ENCODE measurements around the gene RYR1.

The RYR1 gene

GRCh38 chr19:38385057-38385803 is 48.3 kb upstream of the RYR1 start:
- Histone ChIP-seq H3K4me1 (ENCODE audit: control insufficient read depth, low read length) (peaks cover 25% of the 10 kb centered on the region), H3K36me3 (ENCODE audit: control insufficient read depth, low read length) (peaks cover 29% of the 10 kb centered on the region), H3K79me2 (ENCODE audit: control insufficient read depth, low read length) (no peaks in the 10 kb centered on the region), H3K9me2 (replicated peaks; ENCODE audit: control insufficient read depth, low read length) (no peaks in the 10 kb centered on the region), H3K27ac (ENCODE audit: low read depth, low read length) (no peak overlapping the region), H3K4me3 (ENCODE audit: low read length) (no peak overlapping the region), H4K20me1 (ENCODE audit: control insufficient read depth, insufficient read depth, low read depth, low read length) (0 out of 2 replicates have a peak, but pooled peaks cover 4% of the 10 kb centered on the region), H3K4me2 (ENCODE audit: low read length) (no peak overlapping the region), H3K27me3 (ENCODE audit: control insufficient read depth, low read length) (peaks cover 25% of the 10 kb centered on the region), H3F3A (ENCODE audit: control insufficient read depth, insufficient read depth) (no peaks in the 10 kb centered on the region; the same call in 1 of the 2 replicates), H3K9me3 (ENCODE audit: control insufficient read depth, insufficient read depth, low read length) (no peaks in the 10 kb centered on the region)
- TF ChIP-seq CTCF (IDR thresholded peaks at IDR 0.05; ENCODE audit: low read depth, low read length, poor library complexity, severe bottlenecking) (no peak), EZH2phosphoT487 (IDR thresholded peaks at IDR 0.05; ENCODE audit: borderline replicate concordance, low read length) (no peak)

- Histone ChIP-seq H3K36me3 (ENCODE audit: control insufficient read depth, low read length) (peaks cover 24% of the 10 kb centered on the region), H3K27me3 (ENCODE audit: control insufficient read depth, low read length) (peaks cover 31% of the 10 kb centered on the region), H3K9me3 (ENCODE audit: control insufficient read depth, insufficient read depth, low read length) (no peaks in the 10 kb centered on the region), H3K4me2 (ENCODE audit: low read length) (no peak overlapping the region), H3K79me2 (ENCODE audit: control insufficient read depth, low read length) (no peaks in the 10 kb centered on the region), H3K27ac (ENCODE audit: low read depth, low read length) (no peak overlapping the region), H4K20me1 (ENCODE audit: control insufficient read depth, insufficient read depth, low read depth, low read length) (0 out of 2 replicates have a peak, but pooled peaks cover 4% of the 10 kb centered on the region), H3K4me1 (ENCODE audit: control insufficient read depth, low read length) (peaks cover 25% of the 10 kb centered on the region), H3K9me2 (replicated peaks; ENCODE audit: control insufficient read depth, low read length) (no peaks in the 10 kb centered on the region), H3K4me3 (ENCODE audit: low read length) (no peak overlapping the region), H3F3A (ENCODE audit: control insufficient read depth, insufficient read depth) (no peaks in the 10 kb centered on the region; the same call in 1 of the 2 replicates)
- no peak for TF ChIP-seq EZH2phosphoT487 (IDR thresholded peaks at IDR 0.05; ENCODE audit: borderline replicate concordance, low read length)
- no peak for TF ChIP-seq CTCF (IDR thresholded peaks at IDR 0.05; ENCODE audit: low read depth, low read length, poor library complexity, severe bottlenecking)
Measured at GRCh38 chr19:38385804-38386257, 47.7 kb upstream of the RYR1 start.

GRCh38 chr19:38386300-38386970 is 47.1 kb upstream of the RYR1 start:
- Histone ChIP-seq H3K4me3 (ENCODE audit: low read length) (no peak overlapping the region), H3F3A (ENCODE audit: control insufficient read depth, insufficient read depth) (no peaks in the 10 kb centered on the region; the same call in 1 of the 2 replicates), H3K4me1 (ENCODE audit: control insufficient read depth, low read length) (peaks cover 25% of the 10 kb centered on the region), H3K27ac (ENCODE audit: low read depth, low read length) (no peak overlapping the region), H3K27me3 (ENCODE audit: control insufficient read depth, low read length) (peaks cover 37% of the 10 kb centered on the region), H3K9me2 (replicated peaks; ENCODE audit: control insufficient read depth, low read length) (no peaks in the 10 kb centered on the region), H3K36me3 (ENCODE audit: control insufficient read depth, low read length) (peaks cover 18% of the 10 kb centered on the region), H3K4me2 (ENCODE audit: low read length) (peak overlapping the region; percentile 95), H3K79me2 (ENCODE audit: control insufficient read depth, low read length) (no peaks in the 10 kb centered on the region), H3K9me3 (ENCODE audit: control insufficient read depth, insufficient read depth, low read length) (no peaks in the 10 kb centered on the region), H4K20me1 (ENCODE audit: control insufficient read depth, insufficient read depth, low read depth, low read length) (0 out of 2 replicates have a peak, but pooled peaks cover 4% of the 10 kb centered on the region)
- no peak for TF ChIP-seq CTCF (IDR thresholded peaks at IDR 0.05; ENCODE audit: low read depth, low read length, poor library complexity, severe bottlenecking)
- no peak for TF ChIP-seq EZH2phosphoT487 (IDR thresholded peaks at IDR 0.05; ENCODE audit: borderline replicate concordance, low read length)
